ENCODE results near the gene TUBA1B. TPM values are rescaled to one million over a fixed set of nuclear protein-coding genes. Genes with fewer than 3 reads are reported as not detected.
A peak's percentile ranks its signal among the peaks of the same experiment; 100 is the strongest.

TUBA1B gene
- total and polyA plus RNA-seq, 2 of the 13 experiments (the other 11 are each of a cell fraction or from before 2014, with no cell fraction given), result 1,275 to 1,353 TPM

GRCh38 chr12:49131051-49131893, at the start of gene TUBA1B (continued):
- TF ChIP-seq, protein P1, sequence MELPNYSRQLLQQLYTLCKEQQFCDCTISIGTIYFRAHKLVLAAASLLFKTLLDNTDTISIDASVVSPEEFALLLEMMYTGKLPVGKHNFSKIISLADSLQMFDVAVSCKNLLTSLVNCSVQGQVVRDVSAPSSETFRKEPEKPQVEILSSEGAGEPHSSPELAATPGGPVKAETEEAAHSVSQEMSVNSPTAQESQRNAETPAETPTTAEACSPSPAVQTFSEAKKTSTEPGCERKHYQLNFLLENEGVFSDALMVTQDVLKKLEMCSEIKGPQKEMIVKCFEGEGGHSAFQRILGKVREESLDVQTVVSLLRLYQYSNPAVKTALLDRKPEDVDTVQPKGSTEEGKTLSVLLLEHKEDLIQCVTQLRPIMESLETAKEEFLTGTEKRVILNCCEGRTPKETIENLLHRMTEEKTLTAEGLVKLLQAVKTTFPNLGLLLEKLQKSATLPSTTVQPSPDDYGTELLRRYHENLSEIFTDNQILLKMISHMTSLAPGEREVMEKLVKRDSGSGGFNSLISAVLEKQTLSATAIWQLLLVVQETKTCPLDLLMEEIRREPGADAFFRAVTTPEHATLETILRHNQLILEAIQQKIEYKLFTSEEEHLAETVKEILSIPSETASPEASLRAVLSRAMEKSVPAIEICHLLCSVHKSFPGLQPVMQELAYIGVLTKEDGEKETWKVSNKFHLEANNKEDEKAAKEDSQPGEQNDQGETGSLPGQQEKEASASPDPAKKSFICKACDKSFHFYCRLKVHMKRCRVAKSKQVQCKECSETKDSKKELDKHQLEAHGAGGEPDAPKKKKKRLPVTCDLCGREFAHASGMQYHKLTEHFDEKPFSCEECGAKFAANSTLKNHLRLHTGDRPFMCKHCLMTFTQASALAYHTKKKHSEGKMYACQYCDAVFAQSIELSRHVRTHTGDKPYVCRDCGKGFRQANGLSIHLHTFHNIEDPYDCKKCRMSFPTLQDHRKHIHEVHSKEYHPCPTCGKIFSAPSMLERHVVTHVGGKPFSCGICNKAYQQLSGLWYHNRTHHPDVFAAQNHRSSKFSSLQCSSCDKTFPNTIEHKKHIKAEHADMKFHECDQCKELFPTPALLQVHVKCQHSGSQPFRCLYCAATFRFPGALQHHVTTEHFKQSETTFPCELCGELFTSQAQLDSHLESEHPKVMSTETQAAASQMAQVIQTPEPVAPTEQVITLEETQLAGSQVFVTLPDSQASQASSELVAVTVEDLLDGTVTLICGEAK (IDR thresholded peaks at IDR 0.05), result no peak
- TF ChIP-seq, protein P1 (CRISPR knock-in tag; IDR thresholded peaks at IDR 0.05), result peak; percentile 82
- peak in 1 of 2 experiments; percentile 35; a peak in 1 of 4 replicates for TF ChIP-seq REST (IDR thresholded peaks at IDR 0.05; ENCODE audit: borderline replicate concordance in 1 of 2, low read depth in 1 of 2, low read length in 2 of 2)
- peak; percentile 41 for TF ChIP-seq ZNF768 (CRISPR knock-in tag; IDR thresholded peaks at IDR 0.05)
- TF ChIP-seq ARID2 (CRISPR knock-in tag; IDR thresholded peaks at IDR 0.05; ENCODE audit: borderline replicate concordance), result no peak
- TF ChIP-seq GABPB1 (CRISPR knock-in tag; IDR thresholded peaks at IDR 0.05), result peak; percentile 63; the same call in 1 of the 2 replicates
- TF ChIP-seq PRDM10 (CRISPR knock-in tag; IDR thresholded peaks at IDR 0.05; ENCODE audit: low read depth), result 0 out of 2 replicates have a peak, but pooled peaks have one; percentile 6
- no peak for TF ChIP-seq STAG1 (CRISPR knock-in tag; IDR thresholded peaks at IDR 0.05)
- no peak for TF ChIP-seq MLLT10 (CRISPR knock-in tag; IDR thresholded peaks at IDR 0.05)
